K562 (cell line): ENCODE results near the gene B9D2. TPM values are rescaled to one million over a fixed set of nuclear protein-coding genes. Genes with fewer than 3 reads are reported as not detected.

ENCODE experiments used
- EWSR1 ChIP-seq: fragments of 450-650 bp; IDR thresholded peaks from 2 replicates; pipeline ENCODE4 v1.6.1; 2018; ENCODE audit warnings: borderline replicate concordance, mild to moderate bottlenecking, low read depth, moderate library complexity; ENCODE audit not compliant: partially characterized antibody
- HLTF ChIP-seq: fragments of 450-650 bp; IDR thresholded peaks from 2 replicates; pipeline ENCODE4 v1.6.1; 2016
- POLR2G ChIP-seq: fragments of 200-400 bp; formaldehyde crosslinking; IDR thresholded peaks from 2 replicates; pipeline ENCODE4 v1.6.1; 2017; ENCODE audit warnings: low read depth, mild to moderate bottlenecking, antibody characterized with exemption, low read length, moderate library complexity
- RBFOX2 ChIP-seq: fragments of 200-400 bp; formaldehyde crosslinking; IDR thresholded peaks from 2 replicates; pipeline ENCODE4 v1.6.1; 2017; ENCODE audit warnings: low read depth, mild to moderate bottlenecking, low read length, moderate library complexity
- TCF7L2 ChIP-seq: fragments of 150-350 bp; IDR thresholded peaks from 2 replicates; pipeline ENCODE4 v1.6.1; 2016; ENCODE audit warnings: low read depth, mild to moderate bottlenecking, low read length, moderate library complexity
- TEAD2 ChIP-seq: fragments of 450-650 bp; IDR thresholded peaks from 2 replicates; pipeline ENCODE4 v1.6.1; 2016; ENCODE audit warnings: missing genetic modification characterization, control low read depth, missing compliant biosample characterization
- ZEB2 ChIP-seq: fragments of 450-650 bp; IDR thresholded peaks from 2 replicates; pipeline ENCODE4 v1.6.1; 2016
- ZNF695 ChIP-seq: fragments of 450-650 bp; formaldehyde crosslinking; IDR thresholded peaks from 2 replicates; pipeline ENCODE4 v1.4.0; 2020; ENCODE audit warnings: mild to moderate bottlenecking, moderate library complexity
- polyA plus RNA-seq, 8 experiments: library from polyadenylated mRNA; depleted of rRNA in 4 of 8; stranded (reverse) in 5 of 8; unstranded in 3 of 8; fragments of >200 nt; fragmentation: Nextera tagmentation in 2 of 8; fragmentation: Illumina TruSeq in 1 of 8; extraction: Ambion mirVana in 2 of 8; extraction: Trizol in 1 of 8; gene quantifications; 2 replicates each; pipeline versions ENCODE4 v1.2.1 to v1.2.3, GENCODE V29; 2011 to 2014; ENCODE audit warnings: inconsistent platforms in 1 of 8, missing spikeins in 1 of 8
- total RNA-seq, 7 experiments: library from RNA; depleted of rRNA in 6 of 7; stranded (reverse); fragments of >200 nt in 6 of 7; fragmentation: Illumina TruSeq in 2 of 7; extraction: Trizol in 2 of 7; gene quantifications; 2 replicates each; pipeline versions ENCODE4 v1.2.1 to v1.2.3, GENCODE V29; 2011 to 2021; ENCODE audit warnings: low replicate concordance in 1 of 7
- TF ChIP-seq, protein P1 (sequence below): fragments of 200-400 bp; formaldehyde crosslinking; IDR thresholded peaks from 2 replicates; pipeline ENCODE4 v1.6.1; 2017; ENCODE audit warnings: mild to moderate bottlenecking, low read depth, low read length, moderate library complexity
- TF ChIP-seq, protein P2 (sequence below), 2 experiments: fragments of 450-650 bp; conservative IDR thresholded peaks; 2 replicates each; pipeline ENCODE4 v1.6.1; 2017; ENCODE audit warnings: mild to moderate bottlenecking in 2 of 2, moderate library complexity in 2 of 2
- TF ChIP-seq, protein P3 (sequence below): fragments of 450-650 bp; formaldehyde crosslinking; IDR thresholded peaks from 2 replicates; pipeline ENCODE4 v1.4.0; 2020; ENCODE audit warnings: mild to moderate bottlenecking, mixed read lengths
- TF ChIP-seq, protein P4 (sequence below): fragments of 250-450 bp; sonication (Bioruptor Pico); IDR thresholded peaks from 2 replicates; pipeline ENCODE4 v1.9.0; 2021; ENCODE audit warnings: mild to moderate bottlenecking, inconsistent platforms

The B9D2 gene
- total and polyA plus RNA-seq, 9 of the 15 experiments (the other 6 are each of a cell fraction or from before 2014, with no cell fraction given) = 0.83 to 6.9 (median 2.8) TPM

DNA sequence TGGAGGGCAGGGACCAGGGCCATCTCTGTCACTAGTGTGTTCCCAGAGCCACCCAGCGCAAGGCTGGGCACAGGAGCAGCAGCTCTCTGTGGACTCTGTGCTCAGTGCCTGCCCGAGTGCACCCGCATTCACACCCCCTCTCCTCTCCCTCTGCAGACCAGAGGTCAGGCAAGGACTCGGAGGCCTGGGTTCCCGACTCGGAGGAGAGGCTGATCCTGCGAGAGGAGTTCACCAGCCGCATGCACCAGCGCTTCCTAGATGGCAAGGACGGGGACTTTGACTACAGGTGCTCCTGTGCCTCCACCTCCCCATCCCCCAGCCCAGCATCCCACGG is 43.8 kb downstream of the B9D2 start (continued):
- TF ChIP-seq TEAD2 (tag) (no peak), ZEB2 (no peak), ZNF695 (CRISPR knock-in tag) (no peak), RBFOX2 (0 out of 2 replicates have a peak, but pooled peaks have one; percentile 37), HLTF (no peak), EWSR1 (no peak), TCF7L2 (no peak), POLR2G (peak; percentile 58; the same call in 1 of the 2 replicates)
- TF ChIP-seq, protein P1, sequence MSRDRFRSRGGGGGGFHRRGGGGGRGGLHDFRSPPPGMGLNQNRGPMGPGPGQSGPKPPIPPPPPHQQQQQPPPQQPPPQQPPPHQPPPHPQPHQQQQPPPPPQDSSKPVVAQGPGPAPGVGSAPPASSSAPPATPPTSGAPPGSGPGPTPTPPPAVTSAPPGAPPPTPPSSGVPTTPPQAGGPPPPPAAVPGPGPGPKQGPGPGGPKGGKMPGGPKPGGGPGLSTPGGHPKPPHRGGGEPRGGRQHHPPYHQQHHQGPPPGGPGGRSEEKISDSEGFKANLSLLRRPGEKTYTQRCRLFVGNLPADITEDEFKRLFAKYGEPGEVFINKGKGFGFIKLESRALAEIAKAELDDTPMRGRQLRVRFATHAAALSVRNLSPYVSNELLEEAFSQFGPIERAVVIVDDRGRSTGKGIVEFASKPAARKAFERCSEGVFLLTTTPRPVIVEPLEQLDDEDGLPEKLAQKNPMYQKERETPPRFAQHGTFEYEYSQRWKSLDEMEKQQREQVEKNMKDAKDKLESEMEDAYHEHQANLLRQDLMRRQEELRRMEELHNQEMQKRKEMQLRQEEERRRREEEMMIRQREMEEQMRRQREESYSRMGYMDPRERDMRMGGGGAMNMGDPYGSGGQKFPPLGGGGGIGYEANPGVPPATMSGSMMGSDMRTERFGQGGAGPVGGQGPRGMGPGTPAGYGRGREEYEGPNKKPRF = no peak
- TF ChIP-seq, protein P2, sequence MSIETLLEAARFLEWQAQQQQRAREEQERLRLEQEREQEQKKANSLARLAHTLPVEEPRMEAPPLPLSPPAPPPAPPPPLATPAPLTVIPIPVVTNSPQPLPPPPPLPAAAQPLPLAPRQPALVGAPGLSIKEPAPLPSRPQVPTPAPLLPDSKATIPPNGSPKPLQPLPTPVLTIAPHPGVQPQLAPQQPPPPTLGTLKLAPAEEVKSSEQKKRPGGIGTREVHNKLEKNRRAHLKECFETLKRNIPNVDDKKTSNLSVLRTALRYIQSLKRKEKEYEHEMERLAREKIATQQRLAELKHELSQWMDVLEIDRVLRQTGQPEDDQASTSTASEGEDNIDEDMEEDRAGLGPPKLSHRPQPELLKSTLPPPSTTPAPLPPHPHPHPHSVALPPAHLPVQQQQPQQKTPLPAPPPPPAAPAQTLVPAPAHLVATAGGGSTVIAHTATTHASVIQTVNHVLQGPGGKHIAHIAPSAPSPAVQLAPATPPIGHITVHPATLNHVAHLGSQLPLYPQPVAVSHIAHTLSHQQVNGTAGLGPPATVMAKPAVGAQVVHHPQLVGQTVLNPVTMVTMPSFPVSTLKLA (conservative IDR thresholded peaks at IDR 0.05) = no peak
- TF ChIP-seq, protein P3, sequence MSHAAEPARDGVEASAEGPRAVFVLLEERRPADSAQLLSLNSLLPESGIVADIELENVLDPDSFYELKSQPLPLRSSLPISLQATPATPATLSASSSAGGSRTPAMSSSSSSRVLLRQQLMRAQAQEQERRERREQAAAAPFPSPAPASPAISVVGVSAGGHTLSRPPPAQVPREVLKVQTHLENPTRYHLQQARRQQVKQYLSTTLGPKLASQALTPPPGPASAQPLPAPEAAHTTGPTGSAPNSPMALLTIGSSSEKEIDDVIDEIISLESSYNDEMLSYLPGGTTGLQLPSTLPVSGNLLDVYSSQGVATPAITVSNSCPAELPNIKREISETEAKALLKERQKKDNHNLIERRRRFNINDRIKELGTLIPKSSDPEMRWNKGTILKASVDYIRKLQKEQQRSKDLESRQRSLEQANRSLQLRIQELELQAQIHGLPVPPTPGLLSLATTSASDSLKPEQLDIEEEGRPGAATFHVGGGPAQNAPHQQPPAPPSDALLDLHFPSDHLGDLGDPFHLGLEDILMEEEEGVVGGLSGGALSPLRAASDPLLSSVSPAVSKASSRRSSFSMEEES (CRISPR knock-in tag) = no peak
- TF ChIP-seq, protein P4, sequence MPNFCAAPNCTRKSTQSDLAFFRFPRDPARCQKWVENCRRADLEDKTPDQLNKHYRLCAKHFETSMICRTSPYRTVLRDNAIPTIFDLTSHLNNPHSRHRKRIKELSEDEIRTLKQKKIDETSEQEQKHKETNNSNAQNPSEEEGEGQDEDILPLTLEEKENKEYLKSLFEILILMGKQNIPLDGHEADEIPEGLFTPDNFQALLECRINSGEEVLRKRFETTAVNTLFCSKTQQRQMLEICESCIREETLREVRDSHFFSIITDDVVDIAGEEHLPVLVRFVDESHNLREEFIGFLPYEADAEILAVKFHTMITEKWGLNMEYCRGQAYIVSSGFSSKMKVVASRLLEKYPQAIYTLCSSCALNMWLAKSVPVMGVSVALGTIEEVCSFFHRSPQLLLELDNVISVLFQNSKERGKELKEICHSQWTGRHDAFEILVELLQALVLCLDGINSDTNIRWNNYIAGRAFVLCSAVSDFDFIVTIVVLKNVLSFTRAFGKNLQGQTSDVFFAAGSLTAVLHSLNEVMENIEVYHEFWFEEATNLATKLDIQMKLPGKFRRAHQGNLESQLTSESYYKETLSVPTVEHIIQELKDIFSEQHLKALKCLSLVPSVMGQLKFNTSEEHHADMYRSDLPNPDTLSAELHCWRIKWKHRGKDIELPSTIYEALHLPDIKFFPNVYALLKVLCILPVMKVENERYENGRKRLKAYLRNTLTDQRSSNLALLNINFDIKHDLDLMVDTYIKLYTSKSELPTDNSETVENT (CRISPR knock-in tag) = no peak
